NCI-H146 treated with DMSO at 0.1 percent for 48 hours (cell line): ENCODE results near the gene AP3S1.
"Not testable (repeated sequence)": the region's sequence is repeated elsewhere in the genome, so short reads cannot be mapped to it uniquely, and the experiment has no call there.

Experiments
- DNase-seq: peaks from one replicate; lab custom pipeline; 2025; ENCODE audit not compliant: unreplicated experiment; lab: John Stamatoyannopoulos, UW

Gene AP3S1

DNA sequence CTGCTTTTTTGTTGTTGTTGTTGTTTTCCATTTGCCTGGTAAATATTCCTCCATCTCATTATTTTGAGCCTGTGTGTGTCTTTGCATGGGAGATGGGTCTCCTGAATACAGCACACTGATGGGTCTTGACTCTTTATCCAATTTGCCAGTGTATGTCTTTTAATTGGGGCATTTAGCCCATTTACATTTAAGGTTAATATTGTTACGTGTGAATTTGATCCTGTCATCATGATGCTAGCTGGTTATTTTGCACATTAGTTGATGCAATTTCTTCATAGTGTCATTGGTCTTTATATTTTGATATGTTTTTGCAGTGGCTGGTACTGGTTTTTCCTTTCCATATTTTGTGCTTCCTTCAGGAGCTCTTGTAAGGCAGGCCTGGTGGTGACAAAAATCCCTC, 16.8 kb upstream of the AP3S1 start:
- not testable (repeated sequence) for DNase-seq

DNA sequence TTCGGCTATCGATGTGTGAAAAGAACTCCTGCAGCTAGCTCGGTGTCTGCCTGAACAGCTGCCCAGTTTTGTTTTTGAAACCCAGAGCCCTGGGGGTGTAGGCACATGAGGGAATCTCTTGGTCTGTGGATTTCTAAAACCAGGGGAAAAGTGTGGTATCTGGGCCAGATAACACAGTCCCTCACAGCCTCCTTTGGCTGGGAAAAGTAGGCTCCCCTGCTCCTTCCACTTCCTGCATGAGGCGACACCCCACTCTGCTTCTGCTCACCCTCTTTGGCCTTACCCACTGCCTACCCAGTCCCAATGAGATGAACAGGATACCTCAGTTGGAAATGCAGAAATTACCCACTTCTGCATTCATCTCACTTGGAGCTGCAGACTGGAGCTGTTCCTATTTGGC, 15.8 kb upstream of the AP3S1 start:
- no peak for DNase-seq

DNA sequence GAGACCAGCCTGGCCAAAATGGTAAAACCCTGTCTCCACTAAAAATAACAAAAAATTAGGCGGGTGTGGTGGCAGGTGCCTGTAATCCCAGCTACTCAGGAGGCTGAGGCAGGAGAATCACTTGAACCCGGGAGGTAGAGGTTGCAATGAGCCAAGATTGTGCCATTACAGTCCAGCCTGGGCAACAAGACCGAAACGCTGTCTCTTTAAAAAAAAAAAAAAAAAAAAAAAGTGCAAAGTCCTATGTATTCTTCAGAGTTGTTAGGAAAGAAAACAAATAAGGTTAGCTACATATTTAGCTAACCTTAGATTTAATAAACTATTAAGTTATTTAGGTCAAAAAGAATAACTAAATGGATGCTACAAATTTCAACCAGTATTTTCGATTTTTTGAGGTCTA, 11.8 kb upstream of the AP3S1 start:
- no peak for DNase-seq

DNA sequence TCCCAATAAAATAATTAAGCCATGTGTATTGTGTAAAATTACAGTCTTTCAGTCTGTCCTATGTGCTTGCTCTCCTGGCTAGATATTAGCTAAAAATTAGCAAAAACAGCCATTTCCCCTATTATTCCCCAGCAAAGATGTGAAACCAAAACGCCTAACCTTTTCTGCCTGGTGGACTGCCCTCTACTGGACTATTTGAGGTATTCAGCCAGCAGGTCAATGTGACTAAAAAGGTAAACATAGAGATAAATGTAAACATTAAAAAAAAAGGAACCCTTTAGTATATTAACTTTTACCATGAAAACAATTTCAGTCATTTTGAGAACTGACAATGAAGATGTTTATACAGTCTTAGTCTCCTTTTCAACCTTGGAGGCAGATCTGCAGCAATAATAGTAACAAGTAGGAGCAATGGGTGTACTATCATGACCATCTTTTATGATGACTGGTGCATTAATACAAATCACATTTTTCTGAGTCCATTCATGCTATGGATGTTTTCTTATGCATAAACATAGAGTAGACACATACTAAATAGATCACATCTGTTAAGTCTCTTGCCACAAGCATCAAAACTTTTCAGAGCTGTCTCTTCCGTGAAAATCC, 10.5 kb upstream of the AP3S1 start:
- DNase-seq, result peak; percentile 18

DNA sequence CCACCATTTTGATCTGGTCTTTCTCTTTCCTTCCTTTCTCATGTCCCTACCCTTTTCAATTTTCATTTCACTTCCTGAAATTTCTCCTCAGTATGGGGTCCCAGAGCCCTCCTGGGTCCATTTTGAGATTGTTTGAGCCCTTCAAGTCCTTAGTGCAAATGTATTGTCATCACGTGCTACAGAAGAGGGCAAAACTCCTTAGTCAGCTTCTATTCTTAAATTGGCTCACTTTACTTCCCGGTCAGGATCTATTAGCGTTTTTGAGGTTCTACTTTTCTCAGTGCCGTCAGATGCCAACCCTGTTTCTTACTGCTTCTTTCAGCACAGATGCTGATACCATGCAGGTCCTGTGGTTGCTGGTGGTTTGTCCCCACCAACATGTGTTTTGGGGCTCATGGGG, 6.3 kb upstream of the AP3S1 start:
- DNase-seq, result no peak

DNA sequence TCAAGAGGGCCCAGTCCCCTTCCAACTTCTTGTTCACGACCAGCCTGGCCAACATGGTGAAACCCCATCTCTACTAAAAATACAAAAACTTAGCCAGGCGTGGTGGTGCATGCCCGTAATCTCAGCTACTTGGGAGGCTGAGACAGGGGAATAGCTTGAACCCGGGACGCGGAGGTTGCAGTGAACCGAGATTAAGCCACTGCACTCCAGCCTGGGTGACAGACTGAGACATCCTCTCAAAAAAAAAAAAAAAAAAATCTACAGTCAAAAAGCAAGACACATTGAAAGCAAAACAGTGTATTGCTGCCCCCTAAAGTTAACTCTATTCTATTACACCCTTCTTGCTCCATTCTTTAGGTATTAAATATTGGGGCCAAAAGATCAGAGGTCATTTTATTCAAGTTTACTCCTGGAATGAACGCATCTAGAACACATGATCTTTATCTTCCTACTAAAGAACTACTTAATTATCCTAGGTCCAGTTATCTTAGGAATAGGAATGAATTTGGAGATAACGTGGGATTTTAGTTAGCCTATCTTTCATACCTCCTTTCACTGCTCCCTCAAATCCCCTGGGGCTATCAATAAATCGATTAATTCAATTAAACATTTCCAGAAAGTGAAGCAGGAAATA, 2.7 kb upstream of the AP3S1 start:
- peak; percentile 28 for DNase-seq

DNA sequence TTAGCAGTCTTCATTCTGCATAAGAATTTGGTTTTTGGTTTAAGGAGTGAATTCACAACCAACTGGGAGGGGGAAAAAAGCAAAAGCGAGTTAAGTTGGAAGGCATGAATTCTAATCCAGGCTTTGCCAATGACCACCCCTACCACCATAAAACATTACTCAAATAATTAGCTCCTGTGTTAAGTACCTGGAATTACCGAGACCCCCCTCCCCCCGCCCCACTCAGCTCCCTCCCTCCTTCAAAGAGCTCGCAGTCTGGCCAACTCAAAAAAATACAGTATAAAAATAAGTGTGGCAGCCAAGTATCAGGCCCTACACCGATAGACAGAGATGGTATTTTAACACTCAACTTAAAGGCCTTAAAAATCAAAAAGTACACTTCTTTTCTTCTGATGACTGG, 862 bp upstream of the AP3S1 start:
- no peak for DNase-seq

DNA sequence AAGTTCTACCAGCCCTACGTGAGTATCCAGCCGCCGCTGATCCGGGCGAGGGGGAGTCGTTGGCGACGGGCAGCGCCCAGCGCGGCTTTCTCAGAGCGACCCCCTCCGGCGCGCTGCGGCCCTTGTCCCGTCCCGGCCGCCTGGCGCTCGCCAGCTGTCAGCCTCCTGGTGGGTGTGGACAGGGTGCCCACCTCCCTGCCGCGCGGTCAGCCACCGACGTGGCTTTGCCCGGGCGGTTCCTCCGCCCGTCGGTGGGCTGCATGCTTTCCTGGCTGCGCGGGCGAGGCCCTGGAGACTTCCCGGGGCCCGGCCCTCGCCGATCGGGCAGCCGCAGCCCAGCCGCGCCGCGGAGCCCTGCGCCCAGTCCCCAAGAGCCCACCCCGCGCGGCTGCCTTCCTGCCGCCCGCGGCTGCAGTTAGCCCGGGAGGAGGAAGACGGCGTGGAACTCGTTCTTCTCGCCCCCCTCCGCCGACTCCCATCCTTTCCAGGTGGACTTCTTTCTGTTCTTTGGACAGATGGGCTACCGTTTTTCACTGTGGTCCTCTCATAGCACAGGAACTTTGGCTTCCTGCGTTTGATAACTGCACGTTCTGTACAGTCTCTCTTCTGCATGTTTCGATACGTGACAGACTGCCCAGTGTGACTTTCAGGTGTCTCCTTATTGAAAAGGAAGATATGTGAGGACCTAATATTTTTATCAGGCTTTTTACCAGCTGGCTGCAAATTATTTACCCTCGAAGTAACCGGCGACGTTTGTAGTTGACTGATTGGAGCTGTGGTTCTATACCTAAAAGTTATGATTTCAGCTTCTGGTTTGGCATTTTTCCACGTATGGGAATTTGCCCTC, 577 bp downstream of the AP3S1 start:
- peak; percentile 56 for DNase-seq

DNA sequence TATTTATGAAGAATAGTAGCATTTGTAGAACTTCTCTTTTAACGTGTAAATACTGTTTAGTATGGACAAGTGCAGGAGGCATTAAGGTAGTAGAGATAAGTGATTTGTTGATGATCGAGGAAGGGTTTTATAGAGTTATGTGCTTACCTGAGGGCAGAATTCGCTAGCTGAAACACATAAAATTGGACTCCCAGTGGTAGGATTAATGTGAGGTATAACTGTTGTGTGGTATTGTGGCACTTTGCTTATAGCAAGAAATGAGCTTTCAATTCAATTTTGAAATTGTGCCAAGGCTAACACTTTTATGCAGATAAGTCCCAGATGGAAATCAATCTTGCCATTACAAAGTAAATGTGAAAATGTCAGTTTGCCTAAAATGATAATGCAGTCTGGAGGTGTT, 1.2 kb downstream of the AP3S1 start:
- DNase-seq, result no peak

DNA sequence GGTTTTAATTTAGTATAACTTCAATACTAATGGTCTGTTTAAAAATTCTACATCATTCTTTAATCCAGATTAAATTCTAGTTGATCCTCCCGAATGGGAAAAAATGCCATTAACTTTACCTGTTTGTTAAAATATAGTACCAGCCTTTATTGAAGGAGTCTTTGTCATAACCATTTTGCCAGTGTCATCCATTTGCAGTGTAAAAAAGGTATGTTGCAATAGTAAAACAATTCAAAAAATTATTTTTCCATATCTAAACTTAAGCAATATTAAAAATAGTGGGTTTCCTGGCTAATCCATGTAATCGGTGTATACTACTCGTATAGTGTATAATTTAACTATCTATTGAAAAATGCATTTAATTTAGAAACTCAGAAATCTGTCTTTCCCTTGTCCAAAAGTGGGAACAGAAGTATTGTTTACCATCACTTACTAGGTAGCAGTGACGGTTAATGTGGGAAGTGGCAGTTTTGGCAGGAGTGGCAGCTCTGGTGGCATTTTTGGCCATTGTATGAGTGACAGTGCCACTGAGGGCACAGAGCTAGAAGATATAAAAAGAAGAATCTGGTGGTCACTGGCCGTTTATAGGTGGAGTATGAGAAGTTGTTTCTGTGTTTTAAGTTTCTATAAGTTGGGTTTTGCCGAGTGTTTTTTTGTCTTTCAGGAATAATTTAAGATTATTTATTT, 1.9 kb downstream of the AP3S1 start:
- no peak for DNase-seq

DNA sequence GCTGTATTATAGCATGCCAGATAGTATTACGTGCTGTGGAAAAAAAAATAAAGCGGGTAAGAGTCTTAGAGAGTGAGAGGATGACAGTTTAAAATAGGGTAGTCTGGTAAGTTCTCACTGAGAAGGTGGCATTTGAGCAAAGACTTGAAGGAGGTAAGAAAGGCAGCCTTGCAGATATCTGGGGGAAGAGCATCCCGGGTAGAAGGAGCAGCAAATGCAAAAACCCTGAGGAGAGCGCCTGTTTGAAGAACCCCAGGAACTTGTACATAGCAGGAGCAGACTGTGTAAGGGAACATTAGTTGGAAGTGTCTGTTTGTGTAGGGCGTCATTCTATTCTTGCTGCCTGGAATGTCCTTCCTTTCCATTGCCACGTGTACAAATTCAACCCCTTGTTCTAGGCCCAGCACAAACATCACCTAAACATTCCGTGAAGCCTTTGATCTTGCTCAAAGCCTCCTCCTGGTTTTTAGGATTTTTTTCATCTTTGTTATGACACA, 2.6 kb downstream of the AP3S1 start:
- DNase-seq, result no peak

DNA sequence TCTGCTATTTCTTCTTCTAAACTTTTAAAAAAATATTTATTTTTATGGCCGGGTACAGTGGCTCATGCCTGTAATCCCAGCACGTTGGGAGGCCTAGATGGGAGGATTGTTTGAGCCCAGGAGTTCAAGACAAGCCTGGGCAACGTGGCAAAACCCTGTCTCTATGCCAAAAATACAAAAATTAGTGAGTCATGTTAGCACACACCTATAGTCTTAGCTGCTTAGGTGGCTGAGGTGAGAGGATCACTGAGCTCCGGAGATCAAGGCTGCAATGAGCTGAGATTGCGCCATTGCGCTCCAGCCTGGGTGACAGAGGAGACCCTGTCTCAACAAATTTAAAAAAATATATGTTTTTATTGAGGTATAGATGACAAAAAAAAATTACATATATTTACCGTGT, 5.6 kb downstream of the AP3S1 start:
- no peak for DNase-seq

DNA sequence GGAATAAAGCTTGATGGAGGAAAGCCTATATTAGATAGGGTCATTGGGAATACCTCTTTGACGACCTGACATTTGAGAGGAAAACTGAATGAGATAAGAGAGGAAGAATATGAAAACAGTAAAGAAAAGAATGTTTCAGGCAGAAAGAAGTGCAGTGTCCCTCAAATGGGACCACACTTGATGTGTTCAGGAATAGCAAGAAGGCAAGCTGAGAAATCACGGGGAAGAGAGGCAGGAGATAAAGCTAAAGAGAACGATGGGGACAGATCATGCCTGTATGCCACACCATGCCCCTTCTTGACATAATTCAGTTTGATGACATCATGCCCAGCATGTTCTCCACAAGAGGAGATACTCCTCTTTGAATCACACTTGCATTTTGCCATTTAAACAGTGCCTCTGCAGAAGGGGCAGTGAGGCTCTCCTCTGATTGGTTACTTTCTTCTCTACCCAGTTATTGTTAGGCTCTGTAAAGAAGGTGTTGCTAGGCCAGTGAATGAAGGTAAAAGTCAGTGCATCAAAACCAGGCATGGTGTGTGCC, 7.6 kb downstream of the AP3S1 start:
- DNase-seq, result no peak

DNA sequence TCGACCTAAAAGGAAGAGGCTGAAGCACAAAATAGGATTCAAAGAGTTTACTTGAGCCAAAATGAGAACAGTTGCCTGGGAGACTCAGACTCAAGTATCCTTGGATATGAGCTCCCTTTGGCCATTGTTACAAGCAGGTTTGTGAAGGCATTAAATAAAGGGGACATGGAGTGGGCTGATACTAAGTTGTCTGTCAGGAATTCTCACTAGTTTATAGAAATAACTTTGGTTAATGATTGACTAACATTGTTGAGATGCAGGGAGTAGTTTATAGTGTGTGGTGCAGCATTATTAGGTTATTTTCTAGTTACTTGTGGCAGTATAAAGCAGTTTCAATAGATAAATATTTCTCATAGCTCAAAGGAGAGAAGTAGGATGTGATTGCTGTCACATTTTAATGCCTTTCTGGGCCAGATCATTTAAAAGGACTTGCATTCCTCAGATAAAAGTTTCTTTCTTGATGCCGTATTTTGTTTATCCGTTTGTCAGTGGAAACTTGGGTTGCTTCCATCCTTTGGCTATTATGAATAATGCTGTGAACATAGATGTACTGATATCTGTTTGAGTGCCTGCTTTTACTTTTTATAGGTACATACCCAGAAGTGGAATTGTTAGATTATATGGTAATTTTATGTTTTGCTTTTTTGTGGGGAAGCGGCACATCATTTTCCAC, 9.1 kb downstream of the AP3S1 start:
- no peak for DNase-seq

DNA sequence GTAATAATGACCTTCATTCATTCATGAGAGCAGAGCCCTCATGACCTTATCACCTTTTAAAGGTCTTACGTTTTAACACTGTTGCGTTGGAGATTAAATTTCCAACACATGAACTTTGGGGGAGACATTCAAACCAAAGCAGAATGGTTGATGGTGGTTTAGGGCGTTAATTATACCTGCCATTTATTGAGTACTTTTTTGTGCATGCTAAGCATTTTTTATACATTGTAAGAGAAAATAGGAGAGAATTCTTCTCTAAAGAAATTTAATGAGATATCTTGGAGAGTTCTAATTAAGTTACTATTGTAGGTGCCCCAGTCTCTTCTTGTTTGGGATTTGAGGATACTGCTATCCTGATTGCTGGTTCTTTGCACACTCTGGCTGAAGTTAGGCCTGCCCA, 12.4 kb downstream of the AP3S1 start:
- DNase-seq, result no peak

DNA sequence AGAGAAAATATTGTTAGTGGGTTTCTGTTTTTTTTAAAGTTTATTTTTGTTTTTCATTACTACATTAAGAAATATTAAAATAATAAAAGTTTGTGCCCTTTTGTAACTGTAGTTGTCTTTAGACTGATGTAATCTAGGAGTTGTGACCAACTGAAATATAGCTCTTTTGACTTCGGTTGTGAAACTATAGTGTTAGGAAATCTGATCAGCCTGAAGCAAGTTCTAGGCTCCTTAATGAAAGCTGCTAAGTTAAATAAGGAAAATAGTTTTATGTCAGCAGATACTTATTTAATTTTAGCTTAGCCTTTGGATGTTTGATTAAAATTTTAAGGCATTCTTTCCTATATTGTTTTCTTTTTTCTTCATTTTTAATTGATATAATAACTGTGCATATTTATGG, 14.2 kb downstream of the AP3S1 start:
- no peak for DNase-seq

DNA sequence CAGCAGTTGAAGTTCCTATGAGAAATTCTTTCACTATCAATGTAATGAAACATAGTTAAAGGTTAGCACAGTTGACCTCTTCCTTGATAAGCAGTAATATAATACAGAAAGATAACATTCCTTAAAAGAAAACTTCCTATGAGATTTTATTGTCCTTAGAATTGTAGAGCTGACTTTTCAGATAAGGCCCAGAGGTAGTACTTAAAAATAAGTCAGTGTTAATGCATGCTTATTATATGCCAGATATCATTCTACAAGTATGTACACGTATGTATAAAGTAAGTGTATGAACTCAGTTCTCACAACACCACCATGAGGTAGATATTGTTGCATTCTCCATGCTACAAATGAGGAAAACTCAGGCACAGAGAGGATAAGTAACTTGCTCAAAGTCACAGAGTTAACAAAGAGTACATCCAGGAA, 15.3 kb downstream of the AP3S1 start:
- no peak for DNase-seq

DNA sequence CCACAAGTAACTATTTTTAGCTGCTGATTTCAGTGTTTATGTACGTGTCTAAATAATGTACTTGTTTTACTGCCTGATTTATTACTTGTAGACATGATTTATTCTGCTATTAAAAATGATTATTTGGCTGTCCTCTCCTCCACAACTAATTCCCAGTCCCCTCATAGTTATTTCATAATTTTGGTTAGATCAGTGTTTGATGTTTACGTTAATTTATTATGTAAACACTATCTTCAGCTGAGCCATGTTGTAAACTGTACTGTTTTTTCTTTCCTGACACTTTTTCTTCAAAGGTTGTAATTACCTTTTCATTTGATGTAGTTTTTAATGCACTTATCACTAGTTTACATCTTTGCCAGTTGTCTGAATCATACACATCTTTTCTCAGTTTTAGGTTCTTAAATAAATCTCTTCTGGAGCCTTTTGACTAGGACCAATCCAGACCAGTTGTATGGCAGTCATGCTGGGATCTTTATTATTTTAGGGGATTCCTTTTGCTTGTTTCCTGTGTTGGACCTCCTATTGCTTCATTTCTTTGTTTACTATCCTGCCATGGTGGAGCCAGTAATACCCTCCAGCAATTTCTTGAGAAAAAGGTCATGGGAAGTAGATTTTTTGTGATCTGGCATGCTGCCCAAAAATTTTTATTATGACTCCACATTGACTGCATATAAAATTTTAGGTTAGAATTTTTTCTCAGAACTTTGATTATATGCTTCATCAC, 16.1 kb downstream of the AP3S1 start:
- DNase-seq, result no peak

DNA sequence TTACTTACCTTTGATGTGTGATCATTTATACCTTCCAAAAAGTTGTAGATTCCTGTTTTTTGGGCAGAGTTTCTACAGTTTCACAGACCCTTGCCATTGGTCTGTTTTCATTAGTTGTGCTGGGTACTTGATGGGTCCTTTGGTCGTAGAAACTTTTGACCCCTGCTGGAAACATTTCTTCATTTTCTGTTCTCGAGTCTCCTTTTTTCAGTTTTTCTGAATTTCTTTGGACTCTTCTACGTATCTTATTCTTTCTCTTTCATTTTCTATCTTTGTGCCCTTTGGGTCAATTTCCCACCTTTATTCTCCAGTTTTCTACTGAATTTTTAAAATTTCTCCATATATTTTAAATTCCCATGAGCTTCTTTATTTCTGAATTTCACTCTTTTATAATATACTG, 16.7 kb downstream of the AP3S1 start:
- DNase-seq, result no peak

DNA sequence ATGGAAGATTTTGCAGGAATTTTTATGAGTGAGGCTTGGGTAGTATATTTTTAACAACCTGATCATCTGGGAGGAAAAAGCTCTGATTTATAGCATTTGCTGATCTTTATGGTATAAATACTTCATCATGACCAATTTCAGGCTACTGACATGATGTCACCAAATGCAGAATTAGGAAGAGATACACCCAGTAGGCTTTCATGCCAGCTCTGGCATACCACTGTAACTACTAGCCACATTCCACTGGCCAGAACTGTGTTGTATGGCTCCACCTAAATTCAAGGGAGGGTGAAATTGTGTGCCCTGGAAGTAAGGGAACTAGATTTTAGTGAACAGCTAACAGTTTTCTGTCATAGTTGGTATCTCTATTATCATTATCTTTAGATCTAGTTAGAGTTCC, 17.6 kb downstream of the AP3S1 start:
- DNase-seq, result no peak
